Stimulated activated CD8-positive, alpha-beta memory T cell treated with anti-CD3 and anti-CD28 coated beads, Interleukin-2, amount 100 ng/mL, for 48 hours (primary cell): ENCODE measurements around the gene NMD3.
"Not testable (repeated sequence)": the region's sequence is repeated elsewhere in the genome, so short reads cannot be mapped to it uniquely, and the experiment has no call there.

Experiments used
- DNase-seq, 2 donors: peaks; one replicate each; pipeline ENCODE4 v3.0.0-alpha.2; 2020; ENCODE audit warnings: low read depth in 2 of 2

NMD3 gene

DNA sequence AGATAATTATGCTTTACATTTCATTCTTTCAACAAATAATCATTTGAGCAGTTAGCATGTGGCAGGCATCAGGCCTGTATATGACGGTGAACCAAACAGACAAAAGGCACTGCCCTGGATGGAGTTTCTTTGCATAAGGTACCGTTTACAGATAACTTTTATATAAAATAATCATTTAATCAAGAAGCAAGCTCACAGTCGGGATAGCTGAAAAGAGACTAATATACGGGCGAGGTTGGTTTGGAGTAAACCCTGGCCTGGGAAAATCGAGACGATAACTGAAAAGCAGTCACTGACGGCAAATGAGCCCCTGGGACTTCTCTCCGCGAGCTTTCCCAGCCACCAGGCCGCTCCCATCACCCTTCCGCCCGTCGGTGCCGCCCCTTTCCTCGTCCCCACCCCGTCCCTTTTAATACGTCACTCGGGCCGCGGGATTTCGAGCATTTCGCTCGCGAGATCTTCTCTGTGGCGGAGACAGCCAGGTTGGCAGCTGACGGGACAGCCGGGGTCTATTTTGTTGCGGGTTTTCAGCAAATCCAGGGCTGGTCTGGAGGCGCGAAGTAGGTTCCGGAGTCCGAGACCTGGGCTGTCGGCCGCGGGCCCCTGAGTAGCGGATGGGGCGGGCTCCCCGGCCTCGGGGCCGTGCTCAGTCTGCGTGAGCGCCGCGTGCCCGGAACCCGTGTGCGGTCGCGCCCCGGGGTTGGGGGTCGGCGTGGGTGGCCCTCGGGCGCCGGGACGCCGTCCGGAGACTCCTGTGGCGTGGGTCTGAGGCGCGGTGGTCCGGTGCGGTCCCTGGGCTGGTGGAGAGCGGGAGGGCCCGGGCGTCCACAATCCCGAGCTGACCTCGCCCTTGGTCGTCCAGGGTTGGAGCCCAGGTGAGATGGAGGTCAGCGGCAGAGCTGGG lies at the start of gene NMD3:
NMD3 (plus strand) TSS at position 462 of the 904 bp plus-strand sequence. CDS start 703 bp downstream, outside the sequence.
- DNase-seq, result peak; percentile 84 to 91

DNA sequence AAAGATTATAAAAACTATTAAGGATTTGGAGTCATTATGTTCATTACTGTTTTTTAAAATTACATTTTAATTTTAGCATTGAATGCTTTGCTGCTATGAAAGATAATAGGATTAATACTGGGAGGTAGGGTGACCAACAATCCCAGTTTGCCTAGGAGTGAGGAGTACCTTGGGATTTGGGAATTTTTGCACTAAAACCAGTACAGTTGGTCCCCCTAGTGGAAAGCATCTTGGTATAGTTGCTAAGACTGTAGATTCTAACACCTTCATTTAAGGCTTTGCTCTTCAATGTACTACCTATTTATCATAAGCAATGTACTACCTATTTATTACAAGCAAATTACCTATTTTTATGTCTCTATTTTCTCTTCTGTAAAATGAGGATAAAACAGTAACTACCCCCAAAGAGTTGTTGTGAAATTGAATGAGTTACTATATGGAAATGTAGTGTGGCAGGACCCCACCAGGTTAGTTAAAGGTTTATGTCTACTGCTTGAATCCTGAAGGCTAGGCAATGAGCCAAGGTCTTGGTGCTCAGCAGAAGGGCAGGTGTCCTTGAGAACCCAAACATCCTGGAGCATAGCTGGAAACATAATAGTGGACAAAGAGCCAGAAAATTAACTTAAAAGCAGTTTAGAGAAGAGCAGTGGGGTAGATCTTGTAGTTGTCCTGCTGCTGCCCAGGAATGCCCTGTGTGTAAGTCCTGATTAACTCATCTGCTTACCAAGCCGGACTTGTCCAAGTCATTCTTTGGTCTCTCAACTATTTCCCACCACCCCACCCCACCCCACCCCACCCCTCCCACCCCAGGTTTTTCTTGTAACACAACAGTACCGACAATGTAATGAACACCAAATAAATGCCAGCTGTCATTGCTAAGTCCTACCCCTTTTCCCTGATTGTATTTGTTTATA lies 49.2 kb upstream of the NMD3 start:
- DNase-seq, result no peak

DNA sequence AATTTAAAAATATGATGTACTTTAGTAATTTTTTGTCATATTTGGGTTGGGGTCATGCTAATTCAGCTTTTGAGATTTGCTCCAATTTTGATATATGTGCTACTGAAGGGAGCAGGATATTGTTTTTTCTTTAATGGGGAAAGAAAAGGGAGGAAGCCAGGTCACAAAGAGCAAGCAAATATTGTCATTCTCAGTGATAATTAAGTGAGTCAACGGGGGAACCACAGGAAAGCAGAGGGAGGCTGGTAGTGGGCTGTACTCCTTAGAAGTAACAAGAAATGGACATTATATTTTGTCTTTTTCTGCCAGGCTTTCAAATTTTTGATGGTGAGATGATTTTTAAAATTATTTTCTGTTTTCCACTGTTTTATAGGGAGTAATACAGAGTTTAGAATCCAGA lies 45.6 kb upstream of the NMD3 start:
- no peak for DNase-seq

DNA sequence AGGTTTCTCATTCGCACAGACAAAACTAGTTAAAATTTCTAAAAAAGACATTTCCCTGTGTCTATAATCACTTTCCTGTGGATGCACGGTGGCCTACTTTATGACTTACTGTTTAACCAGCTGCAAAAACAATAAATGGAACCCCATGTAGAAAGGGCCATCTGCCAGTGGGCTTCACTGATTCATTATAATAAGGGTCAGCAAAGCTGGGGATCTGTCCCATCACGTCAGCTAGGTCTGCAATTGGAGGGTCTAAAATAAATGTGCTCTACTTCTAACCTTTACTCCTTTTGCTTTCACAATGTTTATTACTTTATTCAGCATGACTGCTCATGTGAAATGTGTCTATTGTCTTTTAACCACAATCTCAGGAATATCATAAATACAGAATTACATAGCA lies 43.1 kb upstream of the NMD3 start:
- DNase-seq, result no peak

DNA sequence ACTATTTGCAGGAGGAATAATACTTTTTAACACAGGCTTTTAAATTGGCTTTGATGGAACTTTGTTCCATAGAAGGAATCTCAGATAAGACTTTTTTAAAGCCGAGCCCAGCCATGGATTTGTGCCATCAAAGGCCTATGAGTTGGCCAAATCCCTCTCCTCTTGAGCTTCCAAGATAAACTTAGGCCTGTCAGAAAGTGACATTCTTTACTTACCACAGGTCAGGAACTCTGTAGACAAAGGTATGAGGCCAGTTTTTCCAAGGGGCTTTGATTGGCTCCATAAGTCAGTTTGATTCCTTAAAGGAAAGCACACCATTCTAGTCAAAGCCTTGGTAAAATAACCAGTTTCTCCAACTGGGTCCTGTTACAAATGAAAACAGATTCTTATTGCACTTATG lies 39.7 kb upstream of the NMD3 start:
- not testable (repeated sequence) for DNase-seq

DNA sequence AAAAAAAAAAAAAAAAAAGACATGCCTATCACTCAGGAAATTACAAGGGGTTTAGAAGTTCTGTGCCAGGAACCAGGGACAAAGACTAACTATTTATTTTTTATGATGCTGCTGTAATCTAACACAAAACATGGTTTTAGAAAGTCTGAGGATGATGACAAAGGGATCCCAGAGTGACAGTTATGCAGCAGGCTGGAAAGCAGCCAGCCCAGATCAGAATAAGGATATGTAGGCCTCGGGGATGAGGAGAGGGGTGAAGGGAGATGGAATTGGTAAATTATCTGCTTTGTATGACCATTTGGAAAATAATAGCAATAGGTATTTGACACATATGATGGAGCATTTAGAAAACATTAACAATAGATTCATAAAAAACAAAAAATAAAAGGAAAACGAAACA lies 34.1 kb upstream of the NMD3 start:
- no peak for DNase-seq

DNA sequence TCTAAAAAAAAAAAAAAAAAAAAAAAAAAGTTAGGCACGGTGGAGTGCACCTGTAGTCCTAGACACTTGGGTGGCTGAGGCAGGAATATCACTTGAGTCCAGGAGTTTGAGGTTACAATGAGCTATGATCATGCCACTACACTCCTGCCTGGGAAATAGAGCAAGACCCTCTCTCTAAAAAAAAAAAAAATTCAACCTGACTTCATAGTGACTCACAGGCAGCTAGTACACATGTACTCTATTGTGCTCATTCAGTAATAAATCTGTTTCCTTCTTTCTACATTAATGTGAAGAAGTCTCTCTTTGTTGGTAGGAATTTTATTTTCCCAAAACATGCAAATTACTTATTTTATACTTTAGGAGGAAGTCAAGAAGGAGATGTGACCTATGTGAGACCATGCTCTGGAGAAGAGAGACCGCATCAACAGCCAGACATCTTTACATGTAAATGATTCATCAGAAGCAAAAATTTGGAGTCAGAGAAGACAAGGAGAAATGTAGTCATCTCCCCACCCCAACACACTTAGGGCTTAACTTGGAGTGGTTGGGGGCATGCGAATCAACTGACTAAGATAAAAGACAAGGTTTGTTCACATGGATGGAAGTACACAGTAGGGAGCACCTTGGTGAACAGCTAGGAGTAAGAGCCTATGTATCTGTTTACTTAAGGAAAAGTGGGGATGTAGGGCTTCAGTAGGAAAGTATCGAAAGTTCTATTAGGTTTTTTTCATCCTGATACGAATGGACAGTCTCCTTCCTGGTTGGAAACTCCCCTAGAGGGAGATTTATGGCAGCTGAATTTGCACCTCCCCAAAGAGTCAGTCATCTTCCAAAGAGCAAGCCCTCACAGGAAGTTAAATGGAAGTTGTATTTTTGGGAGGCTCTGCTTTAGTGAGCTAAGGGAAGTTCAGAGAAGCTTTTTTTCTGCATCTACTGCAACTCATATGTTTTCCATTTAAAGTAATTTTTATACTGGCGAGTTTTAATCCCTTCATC lies 23.0 kb upstream of the NMD3 start:
- DNase-seq, result no peak

DNA sequence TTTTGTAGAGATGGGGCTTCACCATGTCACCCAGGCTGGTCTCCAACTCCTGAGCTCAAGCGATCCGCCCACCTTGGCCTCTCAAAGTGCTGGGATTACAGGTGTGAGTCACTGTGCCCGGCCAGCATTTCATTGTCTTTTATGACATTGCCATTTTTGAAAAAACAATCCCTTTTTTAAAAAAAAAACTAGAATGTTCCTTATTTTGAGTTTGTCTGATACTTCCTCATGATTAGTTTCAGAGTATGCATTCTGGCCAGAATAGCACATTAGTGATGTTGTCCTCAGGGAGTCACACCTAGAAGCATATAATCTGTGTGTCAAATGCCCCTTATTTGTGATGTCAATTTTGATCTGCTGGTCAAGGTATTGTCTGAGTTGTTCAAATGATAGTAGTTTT lies 21.2 kb upstream of the NMD3 start:
- no peak for DNase-seq

DNA sequence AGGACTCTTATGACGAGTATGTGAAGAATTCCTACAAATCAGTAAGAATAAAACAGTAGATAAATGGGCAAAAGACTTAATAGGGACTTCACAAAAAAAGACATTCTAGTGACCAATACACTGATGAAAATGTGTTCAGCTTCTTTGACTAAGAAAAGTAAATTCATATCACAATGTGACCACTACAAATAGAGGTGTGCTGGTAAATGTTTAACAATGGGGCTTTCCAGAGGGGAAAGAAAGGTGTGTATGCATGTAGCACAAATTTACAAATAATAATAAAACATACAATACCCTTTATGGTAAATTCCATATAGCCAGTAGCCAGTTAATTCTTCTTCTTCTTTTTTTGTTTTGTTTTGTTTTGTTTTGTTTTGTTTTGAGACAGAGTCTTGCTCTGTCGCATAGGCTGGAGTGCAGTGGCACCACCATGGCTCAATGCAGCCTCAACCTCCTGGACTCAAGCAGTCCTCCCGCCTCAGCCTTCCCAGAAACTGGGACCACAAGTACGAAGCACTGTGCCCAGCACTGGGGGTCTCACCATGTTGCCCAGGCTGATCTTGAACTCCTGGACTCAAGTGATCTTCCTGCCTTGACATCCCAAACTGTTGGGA lies 17.5 kb upstream of the NMD3 start:
- DNase-seq, result no peak

DNA sequence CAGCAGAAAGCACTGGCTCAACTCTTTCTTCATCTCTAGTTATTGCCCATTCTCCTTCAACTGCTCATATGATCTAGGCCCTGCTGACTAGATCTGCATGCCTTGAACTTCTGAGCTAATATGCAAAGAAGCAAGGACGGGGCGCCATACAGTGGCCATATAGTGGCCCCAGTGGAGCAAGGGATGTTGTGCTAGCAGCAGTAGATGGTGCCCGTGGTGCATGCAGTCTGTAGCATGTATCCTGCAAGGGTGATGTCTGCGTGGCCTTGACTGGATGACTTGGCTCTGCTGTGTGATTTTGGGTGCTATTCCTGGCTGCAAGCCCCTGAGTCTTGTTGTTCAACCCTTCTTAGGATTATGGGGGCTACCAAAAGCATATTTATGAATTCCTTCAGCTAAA lies 12.2 kb upstream of the NMD3 start:
- DNase-seq, result no peak

DNA sequence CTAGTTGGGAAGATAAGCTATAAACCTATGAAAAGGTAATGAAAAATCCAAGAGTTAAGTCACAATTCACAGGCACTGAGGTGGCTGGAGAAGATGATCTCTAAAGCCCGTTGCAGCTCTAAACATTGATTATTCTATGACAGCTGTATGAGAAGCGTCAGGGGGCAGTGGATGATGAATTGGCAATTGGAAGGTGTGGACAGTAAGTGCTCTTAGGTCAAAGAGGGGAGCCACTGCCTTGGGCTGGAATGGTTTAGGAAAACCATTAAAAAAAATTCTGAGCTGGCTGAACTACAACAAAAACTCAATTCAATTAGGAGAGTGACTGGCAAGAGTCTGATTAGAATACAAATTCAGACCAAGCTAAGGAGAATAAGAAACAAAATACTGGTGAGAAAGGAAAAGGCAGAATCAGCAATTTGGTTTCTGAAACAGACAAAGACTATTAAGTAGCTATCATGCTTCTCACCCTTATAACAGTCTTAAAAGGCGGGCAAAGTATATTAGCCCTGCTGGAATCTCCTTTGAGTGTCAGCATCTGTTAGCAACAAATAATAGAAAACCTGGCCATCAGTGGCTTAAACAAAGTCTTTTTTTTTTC lies 8.8 kb upstream of the NMD3 start:
- DNase-seq, result no peak

DNA sequence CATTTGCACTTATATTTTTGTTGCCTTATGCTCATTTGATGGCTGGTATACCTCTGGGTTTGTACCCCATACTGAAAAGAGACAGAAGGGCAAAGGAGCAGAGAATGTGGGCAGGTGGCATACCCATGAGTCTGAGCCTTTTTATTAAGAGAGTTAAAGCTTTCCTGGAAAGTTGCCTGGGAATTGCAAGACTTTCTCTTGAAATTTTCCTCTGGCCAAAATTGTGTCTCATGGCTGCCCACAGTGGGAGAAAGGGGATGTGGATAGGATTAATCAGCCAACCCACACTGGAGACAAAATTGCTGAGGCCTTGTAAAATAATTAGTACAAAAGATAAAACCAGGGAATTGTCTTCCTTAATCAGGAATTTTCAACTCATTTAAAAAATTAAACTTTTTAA lies 8.2 kb upstream of the NMD3 start:
- no peak for DNase-seq

DNA sequence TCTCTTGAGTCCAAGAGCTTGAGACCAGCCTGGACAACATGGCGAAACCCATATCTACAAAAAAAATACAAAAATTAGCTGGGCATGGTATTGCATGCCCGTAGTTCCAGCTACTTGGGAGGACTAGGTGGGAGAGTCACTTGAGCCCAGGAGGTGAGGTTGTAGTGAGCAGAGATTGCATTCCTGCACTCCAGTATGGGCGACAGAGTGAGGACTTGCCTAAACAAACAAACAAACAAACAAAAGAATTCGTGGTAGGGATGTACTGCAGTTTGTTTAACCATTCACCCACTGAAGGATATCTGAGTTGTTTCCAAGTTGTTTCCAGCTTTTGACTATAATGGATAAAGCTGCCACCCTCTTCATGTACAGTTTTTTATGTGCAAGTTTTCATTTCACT lies 7.5 kb upstream of the NMD3 start:
- DNase-seq, result no peak

DNA sequence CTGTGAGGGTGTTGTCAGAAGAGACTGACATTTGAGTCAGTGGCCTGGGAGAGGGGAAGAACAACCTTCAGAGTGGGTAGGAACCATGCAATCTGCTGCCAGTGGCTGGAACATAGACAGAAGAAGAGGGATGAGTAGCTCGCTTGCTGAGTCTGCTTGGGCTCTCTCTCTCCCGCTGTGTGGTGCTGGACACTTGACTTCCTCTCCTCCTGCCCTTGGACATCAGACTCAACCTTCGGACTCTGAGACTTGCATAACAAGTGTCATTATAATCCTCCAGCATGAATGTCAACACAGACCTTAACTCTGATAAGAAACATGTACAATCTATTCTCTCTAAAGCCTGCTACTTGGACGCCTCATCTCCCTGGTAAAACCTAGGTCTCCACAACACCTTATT lies 5.9 kb upstream of the NMD3 start:
- DNase-seq, result no peak

DNA sequence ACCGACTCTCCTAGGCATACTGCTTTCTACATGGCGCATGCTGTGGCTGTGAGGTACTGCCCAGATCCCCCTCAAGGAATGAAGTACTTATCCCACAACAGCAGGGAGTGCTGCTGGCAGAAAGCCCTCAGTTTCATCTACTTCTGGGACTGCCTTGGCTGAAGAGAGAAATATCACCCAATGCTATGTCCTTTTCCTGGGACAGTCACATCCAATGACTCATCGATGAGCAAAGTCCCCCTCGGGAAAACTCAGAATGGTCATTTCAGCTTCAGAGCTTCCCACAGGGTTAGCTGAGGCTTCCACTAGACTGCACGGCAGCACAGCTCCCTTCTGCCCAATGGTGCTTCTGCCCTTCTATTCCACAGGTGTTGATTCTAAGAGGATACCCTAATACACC lies 3.6 kb upstream of the NMD3 start:
- no peak for DNase-seq

DNA sequence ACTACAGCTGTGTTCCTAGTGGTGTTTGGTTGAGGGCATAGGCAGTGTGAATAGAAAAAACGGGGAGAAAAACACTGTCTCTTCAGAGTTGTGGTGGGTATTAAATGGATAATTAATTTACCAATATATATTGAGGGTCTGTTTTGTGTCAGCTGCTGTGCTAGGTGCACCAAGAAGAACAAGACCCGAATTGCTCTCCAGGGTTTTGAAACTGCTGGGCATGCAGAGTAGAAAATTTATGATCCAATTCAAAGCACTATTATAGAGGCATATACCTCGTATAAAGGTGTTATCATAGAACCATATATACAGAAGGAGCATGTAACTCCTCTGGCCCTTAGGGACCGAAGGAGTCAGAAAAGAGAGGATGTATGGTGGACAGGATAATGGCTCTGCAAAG lies 1.6 kb upstream of the NMD3 start:
- DNase-seq, result no peak

DNA sequence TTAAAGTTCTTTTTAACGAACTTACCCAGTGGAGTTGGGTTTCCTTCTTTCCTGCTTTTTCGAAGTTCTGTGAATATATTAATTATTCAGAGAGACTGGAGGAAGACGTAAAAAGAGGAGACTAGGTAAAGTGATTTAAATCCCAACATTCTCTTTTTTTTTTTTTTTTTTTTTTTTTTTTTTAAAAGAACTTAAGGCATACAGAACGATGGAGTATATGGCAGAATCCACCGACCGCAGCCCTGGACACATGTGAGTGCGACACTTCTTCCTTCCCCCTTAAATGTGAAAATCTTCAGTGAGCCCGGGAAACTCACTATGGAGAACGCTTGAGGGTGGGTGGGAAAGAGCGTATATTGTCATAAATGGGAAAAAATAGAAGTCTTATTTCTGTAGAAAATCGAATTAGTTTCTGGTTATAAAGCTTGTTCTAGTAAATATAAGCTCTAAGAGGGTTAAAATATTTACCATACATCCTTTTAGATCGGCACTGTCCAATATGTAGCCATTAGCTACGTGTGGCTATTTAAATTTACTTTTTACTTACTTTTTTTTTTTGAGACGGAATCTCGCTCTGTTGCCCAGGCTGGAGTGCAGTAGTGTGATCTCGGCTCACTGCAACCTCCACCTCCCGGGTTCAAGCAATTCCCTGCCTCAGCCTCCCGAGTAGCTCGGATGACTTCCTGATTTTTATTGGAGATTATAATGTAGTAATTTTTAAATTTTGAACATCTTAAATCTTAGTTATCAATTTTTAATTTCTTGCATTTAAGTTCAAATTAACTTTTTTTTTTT lies 892 bp downstream of the NMD3 start:
- DNase-seq, result no peak

DNA sequence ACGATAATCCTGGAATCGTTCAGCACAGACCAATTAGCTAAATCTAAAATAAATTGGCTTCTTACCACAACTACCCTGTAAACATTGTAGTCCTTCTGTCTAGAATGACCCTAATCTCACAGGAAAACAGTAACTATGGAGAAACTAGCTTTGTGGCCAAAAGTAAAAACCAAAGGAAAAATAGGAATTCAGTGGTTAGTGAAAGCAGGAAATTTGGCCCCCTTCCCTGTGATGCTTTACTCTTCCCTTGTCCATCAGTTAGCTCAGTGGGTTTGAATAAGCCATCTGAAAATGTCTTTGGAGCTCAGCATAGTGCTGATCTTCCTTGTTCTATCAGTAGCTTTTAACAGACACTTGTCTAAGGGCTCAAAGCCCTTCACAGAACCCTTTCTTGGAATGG lies 1.6 kb downstream of the NMD3 start:
- no peak for DNase-seq

DNA sequence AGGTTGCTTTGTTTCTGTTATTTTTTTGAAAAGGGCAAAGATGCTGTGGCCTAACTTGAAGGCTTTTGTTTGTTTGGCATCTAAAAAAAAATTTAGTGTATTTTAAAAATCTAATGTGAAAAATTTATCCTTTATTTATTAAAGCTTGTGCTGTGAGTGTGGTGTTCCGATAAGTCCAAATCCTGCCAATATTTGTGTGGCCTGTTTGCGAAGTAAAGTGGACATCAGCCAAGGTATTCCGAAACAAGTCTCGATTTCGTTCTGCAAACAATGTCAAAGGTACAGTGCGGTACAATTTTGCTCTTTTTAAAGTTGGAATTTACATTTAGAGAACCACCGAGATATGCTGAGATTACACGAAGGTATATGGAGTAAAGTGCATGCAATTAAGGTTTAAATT lies 3.7 kb downstream of the NMD3 start:
- DNase-seq, result no peak

DNA sequence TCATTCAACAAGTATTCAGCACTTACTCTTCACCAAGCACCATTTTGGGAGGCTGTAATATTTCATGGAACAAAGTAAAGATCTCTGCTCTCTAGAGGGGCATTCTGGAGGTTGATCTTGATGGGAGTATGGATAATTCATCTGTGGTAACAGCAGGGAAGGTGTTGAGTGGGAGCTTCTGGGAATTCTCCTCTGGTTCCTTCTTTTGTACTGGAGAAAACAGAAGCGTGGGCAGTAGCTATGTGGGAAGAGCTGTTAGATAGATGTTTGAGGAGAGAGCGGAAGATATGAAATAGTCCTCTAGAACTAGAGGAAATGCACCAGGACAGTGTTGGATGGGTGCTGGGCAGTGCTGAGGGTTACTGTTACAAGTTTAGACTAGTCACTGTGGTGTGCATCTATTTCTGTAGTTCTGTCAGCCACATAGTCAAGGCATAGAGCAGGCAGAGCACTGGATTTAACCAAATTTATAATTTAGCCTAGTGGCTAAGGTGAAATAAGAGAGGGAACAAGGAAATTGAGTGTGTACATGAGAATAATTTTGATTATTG lies 9.6 kb downstream of the NMD3 start:
- DNase-seq, result no peak
